ENCODE results near the gene MSANTD1. TPM values are rescaled to one million over a fixed set of nuclear protein-coding genes. Genes with fewer than 3 reads are reported as not detected.

The MSANTD1 gene
- total and polyA plus RNA-seq, 2 of the 8 experiments (the other 6 are each of a cell fraction or from before 2014, with no cell fraction given): 0.23 to 0.45 TPM

DNA sequence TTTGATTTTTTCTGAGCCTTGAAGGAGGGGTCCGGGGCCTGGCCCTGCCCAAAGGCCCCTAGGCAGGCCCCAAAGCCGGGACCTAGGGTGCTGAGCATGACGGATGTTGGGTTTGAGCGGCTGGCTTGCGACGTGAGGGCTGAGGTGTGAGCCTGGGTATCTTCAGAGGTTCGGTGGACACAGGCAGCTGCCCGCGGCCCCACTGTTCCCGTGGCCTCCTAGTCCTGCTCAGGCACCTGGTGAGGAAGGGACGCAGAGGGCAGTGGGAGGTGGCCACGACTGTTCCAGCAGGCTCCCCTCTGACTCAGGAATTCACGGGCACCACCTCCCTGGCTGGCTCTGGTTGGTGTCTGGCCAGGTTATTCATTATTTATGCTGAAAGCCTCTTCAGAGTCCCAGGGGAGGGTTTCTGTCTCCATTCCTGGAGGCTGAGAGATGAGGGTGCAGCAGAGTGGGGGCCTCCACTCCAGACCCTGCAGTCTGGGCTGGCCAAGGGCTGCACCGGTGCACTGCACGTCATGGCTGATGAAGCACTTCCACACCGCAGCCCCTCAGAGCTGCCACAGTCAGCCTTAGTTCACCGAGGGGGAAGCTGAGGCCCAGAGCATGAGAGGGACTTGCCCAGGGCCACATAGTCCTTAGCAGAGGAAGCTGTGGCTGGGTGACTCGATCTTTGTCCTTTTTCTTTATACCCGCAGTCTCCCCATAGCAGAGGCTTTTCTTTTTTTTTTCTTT lies 2.2 kb downstream of the MSANTD1 start (continued):
- TF ChIP-seq, protein P1, sequence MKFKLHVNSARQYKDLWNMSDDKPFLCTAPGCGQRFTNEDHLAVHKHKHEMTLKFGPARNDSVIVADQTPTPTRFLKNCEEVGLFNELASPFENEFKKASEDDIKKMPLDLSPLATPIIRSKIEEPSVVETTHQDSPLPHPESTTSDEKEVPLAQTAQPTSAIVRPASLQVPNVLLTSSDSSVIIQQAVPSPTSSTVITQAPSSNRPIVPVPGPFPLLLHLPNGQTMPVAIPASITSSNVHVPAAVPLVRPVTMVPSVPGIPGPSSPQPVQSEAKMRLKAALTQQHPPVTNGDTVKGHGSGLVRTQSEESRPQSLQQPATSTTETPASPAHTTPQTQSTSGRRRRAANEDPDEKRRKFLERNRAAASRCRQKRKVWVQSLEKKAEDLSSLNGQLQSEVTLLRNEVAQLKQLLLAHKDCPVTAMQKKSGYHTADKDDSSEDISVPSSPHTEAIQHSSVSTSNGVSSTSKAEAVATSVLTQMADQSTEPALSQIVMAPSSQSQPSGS (IDR thresholded peaks at IDR 0.05; ENCODE audit: low read length): no peak
- TF ChIP-seq POLR2AphosphoS5 (IDR thresholded peaks at IDR 0.05; ENCODE audit: low read depth, low read length) (no peak), CREB1 (IDR thresholded peaks at IDR 0.05) (no peak), KDM5A (IDR thresholded peaks at IDR 0.05; ENCODE audit: low read length) (no peak), JUN (IDR thresholded peaks at IDR 0.05; ENCODE audit: low read depth, low read length) (no peak), EZH2 (IDR thresholded peaks at IDR 0.05; ENCODE audit: low read depth, low read length, severe bottlenecking) (no peak), BACH1 (IDR thresholded peaks at IDR 0.05; ENCODE audit: low read length) (no peak), BRCA1 (IDR thresholded peaks at IDR 0.05; ENCODE audit: low read depth, low read length) (no peak), SRF (IDR thresholded peaks at IDR 0.05; ENCODE audit: low read depth, low read length) (no peak)
- TF ChIP-seq, protein P2, sequence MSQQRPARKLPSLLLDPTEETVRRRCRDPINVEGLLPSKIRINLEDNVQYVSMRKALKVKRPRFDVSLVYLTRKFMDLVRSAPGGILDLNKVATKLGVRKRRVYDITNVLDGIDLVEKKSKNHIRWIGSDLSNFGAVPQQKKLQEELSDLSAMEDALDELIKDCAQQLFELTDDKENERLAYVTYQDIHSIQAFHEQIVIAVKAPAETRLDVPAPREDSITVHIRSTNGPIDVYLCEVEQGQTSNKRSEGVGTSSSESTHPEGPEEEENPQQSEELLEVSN (IDR thresholded peaks at IDR 0.05): no peak

All from H1 (cell line).